Lower lobe of right lung (tissue), 2 donors: ENCODE measurements around the gene MTX1. TPM values are rescaled to one million over a fixed set of nuclear protein-coding genes. Genes with fewer than 3 reads are reported as not detected.
"Not testable (repeated sequence)": the region's sequence is repeated elsewhere in the genome, so short reads cannot be mapped to it uniquely, and the experiment has no call there.

ENCODE experiments used
- ATAC-seq, 2 donors: fragments of 200-7000 bp; cut with Tn5 transposase; one replicate each; pipeline ENCODE4 v1.9.1; 2020 to 2022; ENCODE audit warnings: mild to moderate bottlenecking in 2 of 2, moderate library complexity in 2 of 2
- DNase-seq: peaks from one replicate; pipeline ENCODE4 v3.0.0-alpha.2; 2020
- H3K27ac ChIP-seq: fragments of 200-600 bp; one replicate; pipeline ENCODE4 v1.8.0; 2022
- H3K27me3 ChIP-seq: fragments of 200-600 bp; one replicate; pipeline ENCODE4 v1.8.0; 2022; ENCODE audit warnings: low read depth
- H3K36me3 ChIP-seq: fragments of 200-600 bp; one replicate; pipeline ENCODE4 v1.8.0; 2022; ENCODE audit warnings: mild to moderate bottlenecking
- H3K4me1 ChIP-seq: fragments of 200-600 bp; one replicate; pipeline ENCODE4 v1.8.0; 2022
- H3K4me3 ChIP-seq: fragments of 200-600 bp; one replicate; pipeline ENCODE4 v1.8.0; 2022; ENCODE audit warnings: mild to moderate bottlenecking
- H3K9me3 ChIP-seq: fragments of 200-600 bp; one replicate; pipeline ENCODE4 v1.8.0; 2022
- intact Hi-C: fragments of 100-400 bp; cut with DNase I; formaldehyde crosslinking; loops from one replicate; pipeline ENCODE4 v1.11.0; 2022
- total RNA-seq: library from RNA; stranded (reverse); fragmentation: NEBNext Ultra II Directional; extraction: Animal tissue kit (Norgen Biotek cat#: 25700); gene quantifications from one replicate; pipeline ENCODE4 v1.2.1, GENCODE V29; 2021
- TF ChIP-seq, protein P1 (sequence below): fragments of 200-600 bp; IDR thresholded peaks from one replicate; pipeline ENCODE4 v1.8.0; 2022; ENCODE audit warnings: antibody characterized with exemption, mild to moderate bottlenecking
- donor health status: DM: no; HTN: yes; CAD: no; lungs with severe emphysema.

MTX1 gene
- total RNA-seq, 1 donor from 2014 or later: 27.9 TPM

DNA sequence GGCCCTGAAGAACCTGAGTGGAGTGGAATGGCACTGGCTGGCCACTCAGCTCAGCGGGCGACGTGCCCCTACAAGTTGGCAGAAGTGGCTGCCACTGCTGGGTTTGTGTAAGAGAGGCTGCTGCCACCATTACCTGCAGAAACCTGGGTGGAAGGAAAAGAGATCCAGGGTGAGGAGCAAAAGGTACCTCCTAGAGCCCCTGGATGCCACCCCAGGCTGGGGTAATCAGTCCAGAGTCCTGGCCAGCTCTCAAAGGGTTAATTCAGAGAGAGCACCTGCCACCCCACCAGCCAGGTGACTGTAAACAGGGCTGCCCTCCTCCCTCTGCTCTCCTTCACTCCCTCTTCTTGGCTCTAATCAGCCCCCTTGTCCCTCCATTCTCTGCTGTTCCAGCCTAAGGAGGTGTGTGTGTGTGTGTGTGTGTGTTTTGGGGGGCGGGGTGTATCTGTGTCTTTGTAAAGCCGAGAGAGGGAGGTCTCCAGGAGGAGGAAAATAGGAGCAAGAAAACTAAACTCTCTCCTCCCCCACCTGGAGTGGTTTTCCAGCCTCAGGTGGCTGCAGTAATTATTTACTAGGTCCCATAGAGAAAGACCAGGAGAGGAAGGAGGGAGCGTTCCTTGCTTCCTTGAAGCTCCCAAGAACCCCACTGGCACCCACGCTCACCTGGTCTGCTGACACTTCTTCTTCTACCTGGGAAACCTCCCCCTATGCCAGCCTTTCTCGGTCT lies 22.3 kb upstream of the MTX1 start:
- no peaks in the 10 kb centered on the region for H3K36me3 ChIP-seq
- no peaks in the 10 kb centered on the region for H3K9me3 ChIP-seq
- H3K27me3 ChIP-seq: no peaks in the 10 kb centered on the region
- peak overlapping the region; percentile 38 for H3K4me3 ChIP-seq
- intact Hi-C loops: no loop called here
- peak overlapping the region; percentile 72 for H3K27ac ChIP-seq
- H3K4me1 ChIP-seq: peaks cover 17% of the 10 kb centered on the region
- peak; percentile 49 for DNase-seq
- ATAC-seq: peak; percentile 7 to 34
- TF ChIP-seq, protein P1, sequence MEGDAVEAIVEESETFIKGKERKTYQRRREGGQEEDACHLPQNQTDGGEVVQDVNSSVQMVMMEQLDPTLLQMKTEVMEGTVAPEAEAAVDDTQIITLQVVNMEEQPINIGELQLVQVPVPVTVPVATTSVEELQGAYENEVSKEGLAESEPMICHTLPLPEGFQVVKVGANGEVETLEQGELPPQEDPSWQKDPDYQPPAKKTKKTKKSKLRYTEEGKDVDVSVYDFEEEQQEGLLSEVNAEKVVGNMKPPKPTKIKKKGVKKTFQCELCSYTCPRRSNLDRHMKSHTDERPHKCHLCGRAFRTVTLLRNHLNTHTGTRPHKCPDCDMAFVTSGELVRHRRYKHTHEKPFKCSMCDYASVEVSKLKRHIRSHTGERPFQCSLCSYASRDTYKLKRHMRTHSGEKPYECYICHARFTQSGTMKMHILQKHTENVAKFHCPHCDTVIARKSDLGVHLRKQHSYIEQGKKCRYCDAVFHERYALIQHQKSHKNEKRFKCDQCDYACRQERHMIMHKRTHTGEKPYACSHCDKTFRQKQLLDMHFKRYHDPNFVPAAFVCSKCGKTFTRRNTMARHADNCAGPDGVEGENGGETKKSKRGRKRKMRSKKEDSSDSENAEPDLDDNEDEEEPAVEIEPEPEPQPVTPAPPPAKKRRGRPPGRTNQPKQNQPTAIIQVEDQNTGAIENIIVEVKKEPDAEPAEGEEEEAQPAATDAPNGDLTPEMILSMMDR: no peak

DNA sequence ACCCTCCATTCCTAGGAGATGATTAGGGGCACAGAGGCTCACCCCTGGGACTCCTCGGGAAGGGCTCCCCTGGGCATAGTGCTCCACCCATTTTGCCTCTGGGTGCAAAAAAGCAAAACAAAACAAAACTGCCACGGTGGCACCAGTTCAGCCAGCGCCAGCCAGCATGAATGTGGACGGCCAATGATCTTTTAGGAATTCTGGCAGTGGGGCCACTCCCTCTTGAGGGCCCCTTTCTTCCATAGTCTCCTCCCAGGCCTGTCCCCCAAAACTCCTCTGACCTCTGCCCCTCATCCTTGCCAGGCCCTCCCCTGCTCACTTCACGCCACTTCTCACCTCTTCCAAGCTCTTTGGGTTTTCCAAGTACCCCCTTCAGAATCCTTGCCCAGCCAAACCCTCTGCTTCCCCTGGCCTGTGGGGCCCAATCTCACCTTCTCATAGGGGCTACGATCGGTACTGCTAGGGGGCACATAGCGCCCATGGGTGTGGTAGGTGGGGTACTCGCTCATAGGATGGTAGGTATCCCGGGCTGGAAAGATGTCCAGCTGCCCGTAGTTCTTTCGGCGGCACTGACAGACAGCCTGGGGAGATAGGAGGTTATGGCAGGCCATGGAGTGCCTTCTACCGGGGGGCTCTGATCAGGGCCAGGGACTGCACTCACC lies 21.6 kb upstream of the MTX1 start:
- TF ChIP-seq, protein P1: no peak
- no peaks in the 10 kb centered on the region for H3K27me3 ChIP-seq
- peak; percentile 10 to 27 for ATAC-seq
- no peaks in the 10 kb centered on the region for H3K9me3 ChIP-seq
- H3K36me3 ChIP-seq: no peaks in the 10 kb centered on the region
- H3K4me1 ChIP-seq: peaks cover 17% of the 10 kb centered on the region
- H3K27ac ChIP-seq: peak overlapping the region; percentile 68
- peak; percentile 47 for DNase-seq
- H3K4me3 ChIP-seq: peak overlapping the region; percentile 38
- intact Hi-C loops: no loop called here

DNA sequence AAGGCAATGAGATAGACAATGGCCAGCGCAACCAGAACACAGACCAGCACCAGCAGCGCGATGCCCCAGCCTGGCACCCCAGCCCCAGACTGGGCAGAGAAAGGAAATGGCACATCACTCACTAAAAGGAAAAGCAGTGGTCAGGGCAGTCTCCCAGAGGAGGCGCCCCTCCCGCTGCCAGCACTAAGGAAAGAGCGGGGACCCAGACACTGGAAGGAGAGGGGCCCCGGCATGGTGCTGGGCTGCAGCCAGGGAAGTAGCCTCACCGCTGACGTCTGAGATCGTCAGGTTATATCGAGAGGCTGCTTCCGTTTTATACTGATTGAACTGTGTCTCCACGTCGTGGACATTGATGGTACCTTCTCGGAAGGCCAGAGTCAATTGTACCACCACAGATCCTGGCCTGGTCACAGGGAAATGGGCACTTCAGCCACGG lies 21.0 kb upstream of the MTX1 start:
- H3K36me3 ChIP-seq: no peaks in the 10 kb centered on the region
- peak; percentile 53 for DNase-seq
- peak; percentile 1 to 13 for ATAC-seq
- TF ChIP-seq, protein P1: no peak
- H3K4me1 ChIP-seq: peaks cover 17% of the 10 kb centered on the region
- peak overlapping the region; percentile 68 for H3K27ac ChIP-seq
- intact Hi-C loops: no loop called here
- H3K4me3 ChIP-seq: peak overlapping the region; percentile 38
- no peaks in the 10 kb centered on the region for H3K27me3 ChIP-seq
- H3K9me3 ChIP-seq: no peaks in the 10 kb centered on the region

DNA sequence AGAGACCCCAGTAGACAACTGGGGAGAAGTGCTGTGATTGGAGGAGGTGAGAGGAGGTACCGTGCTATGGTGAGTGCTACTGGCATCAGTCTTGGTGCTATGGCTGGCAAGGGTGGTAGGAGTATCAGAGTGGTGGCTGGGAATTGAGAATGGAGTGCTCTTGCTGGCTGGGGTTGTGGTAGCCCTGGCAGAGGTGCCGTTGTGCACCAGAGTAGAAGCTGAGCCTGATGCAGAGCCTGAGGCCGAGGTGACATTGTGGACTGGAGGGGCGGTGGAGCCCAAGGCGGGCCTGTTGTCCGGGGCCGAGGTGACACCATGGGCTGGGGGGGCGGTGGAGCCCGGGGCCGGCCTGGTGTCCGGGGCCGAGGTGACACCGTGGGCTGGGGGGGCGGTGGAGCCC lies 20.2 kb upstream of the MTX1 start:
- H3K4me1 ChIP-seq: peaks cover 25% of the 10 kb centered on the region
- ATAC-seq: no peak

DNA sequence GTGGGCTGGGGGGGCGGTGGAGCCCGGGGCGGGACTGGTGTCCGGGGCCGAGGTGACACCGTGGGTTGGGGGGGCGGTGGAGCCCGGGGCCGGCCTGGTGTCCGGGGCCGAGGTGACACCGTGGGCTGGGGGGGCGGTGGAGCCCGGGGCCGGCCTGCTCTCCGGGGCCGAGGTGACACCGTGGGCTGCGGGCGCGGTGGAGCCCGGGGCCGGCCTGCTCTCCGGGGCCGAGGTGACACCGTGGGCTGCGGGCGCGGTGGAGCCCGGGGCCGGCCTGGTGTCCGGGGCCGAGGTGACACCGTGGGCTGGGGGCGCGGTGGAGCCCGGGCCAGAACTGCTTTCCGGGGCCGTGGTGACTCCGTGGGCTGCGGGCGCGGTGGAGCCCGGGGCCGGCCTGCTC lies 18.6 kb upstream of the MTX1 start:
- DNase-seq: peak; percentile 45
- H3K36me3 ChIP-seq, H3K4me3 ChIP-seq, H3K9me3 ChIP-seq, ATAC-seq, H3K27ac ChIP-seq, intact Hi-C loops, H3K27me3 ChIP-seq: not testable (repeated sequence)
- peaks cover 33% of the 10 kb centered on the region for H3K4me1 ChIP-seq

More for the DNA sequence above, 20.2 kb upstream of the MTX1 start:
- TF ChIP-seq, protein P1: no peak
- H3K9me3 ChIP-seq: no peaks in the 10 kb centered on the region
- intact Hi-C loops: no loop called here
- peak overlapping the region; percentile 38 for H3K4me3 ChIP-seq
- peak overlapping the region; percentile 68 for H3K27ac ChIP-seq
- H3K36me3 ChIP-seq: no peaks in the 10 kb centered on the region
- DNase-seq: peak; percentile 46
- no peaks in the 10 kb centered on the region for H3K27me3 ChIP-seq

DNA sequence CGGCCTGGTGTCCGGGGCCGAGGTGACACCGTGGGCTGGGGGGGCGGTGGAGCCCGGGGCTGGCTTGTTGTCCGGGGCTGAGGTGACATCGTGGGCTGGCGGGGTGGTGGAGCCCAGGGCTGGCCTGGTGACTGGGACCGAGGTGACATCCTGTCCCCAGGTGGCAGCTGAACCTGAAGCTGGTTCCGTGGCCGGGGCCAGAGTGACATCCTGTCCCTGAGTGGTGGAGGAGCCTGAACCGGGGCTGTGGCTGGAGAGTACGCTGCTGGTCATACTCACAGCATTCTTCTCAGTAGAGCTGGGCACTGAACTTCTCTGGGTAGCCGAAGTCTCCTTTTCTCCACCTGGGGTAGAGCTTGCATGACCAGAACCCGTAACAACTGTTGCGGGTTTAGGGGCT lies 16.6 kb upstream of the MTX1 start:
- intact Hi-C loops: no loop called here
- Histone ChIP-seq H3K27ac (peak overlapping the region; percentile 93), H3K9me3 (no peaks in the 10 kb centered on the region), H3K4me3 (peak overlapping the region; percentile 59), H3K4me1 (peaks cover 26% of the 10 kb centered on the region), H3K36me3 (no peaks in the 10 kb centered on the region), H3K27me3 (no peaks in the 10 kb centered on the region)
- TF ChIP-seq, protein P1: no peak
- DNase-seq: peak; percentile 68
- no peak for ATAC-seq
